HG03571 (cell line): ENCODE data around the gene BBC3.
A peak's percentile ranks its signal among the peaks of the same experiment; 100 is the strongest.

Source experiments
- ATAC-seq: cut with Tn5 transposase; IDR thresholded peaks from one replicate; pipeline ENCODE4 v1.9.1; 2021; ENCODE audit not compliant: unreplicated experiment

The BBC3 gene

GRCh38 chr19:47200530-47200929 is 30.5 kb downstream of the BBC3 start:
- no peak for ATAC-seq

DNA sequence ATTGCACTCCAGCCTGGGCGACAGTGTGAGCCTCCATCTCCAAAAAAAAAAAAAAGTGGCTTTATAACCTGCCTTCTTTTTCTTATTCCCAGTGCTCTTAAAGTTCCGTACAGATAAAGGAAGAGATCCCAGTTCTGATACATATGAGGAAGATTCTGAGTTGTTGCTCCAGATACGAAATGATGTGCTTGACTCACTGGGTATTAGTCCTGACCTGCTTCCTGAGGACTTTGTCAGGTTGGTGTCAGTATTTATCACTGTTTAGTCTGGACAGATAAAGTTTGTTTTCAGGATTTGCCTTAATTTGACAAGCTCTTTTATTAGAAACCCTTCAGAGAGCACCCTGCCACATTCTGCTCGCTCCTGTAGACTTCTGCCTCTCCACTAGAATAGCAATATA is 33.9 kb downstream of the BBC3 start:
- ATAC-seq: no peak

- no peak for ATAC-seq
These were observed 35.6 kb downstream of the BBC3 start for GRCh38 chr19:47195434-47195833.

- no peak for ATAC-seq
These were observed 40.8 kb downstream of the BBC3 start for GRCh38 chr19:47190167-47190727.

- no peak for ATAC-seq
These were observed 42.4 kb downstream of the BBC3 start for GRCh38 chr19:47188507-47189033.

- ATAC-seq: no peak
These were observed 43.2 kb downstream of the BBC3 start for GRCh38 chr19:47187797-47188196.

DNA sequence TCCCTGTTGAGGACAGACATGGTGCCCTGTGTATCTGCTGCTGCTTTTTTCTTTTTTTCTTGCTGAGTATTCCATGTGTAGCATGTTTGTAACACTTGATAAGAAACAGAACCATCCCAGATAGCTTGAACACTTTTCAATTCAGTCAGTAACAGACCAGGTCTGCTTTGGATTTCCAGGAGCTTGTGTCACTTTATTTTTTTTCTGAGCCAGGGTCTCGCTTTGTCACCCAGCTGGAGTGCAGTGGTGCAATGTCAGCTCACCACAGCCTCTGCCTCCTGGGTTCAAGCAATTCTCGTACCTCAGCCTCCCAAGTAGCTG is 43.7 kb downstream of the BBC3 start:
- ATAC-seq: no peak

- peak; percentile 63 for ATAC-seq
These were observed 44.3 kb downstream of the BBC3 start for GRCh38 chr19:47186446-47187334.

GRCh38 chr19:47183601-47184000 is 47.4 kb downstream of the BBC3 start:
- ATAC-seq: no peak

DNA sequence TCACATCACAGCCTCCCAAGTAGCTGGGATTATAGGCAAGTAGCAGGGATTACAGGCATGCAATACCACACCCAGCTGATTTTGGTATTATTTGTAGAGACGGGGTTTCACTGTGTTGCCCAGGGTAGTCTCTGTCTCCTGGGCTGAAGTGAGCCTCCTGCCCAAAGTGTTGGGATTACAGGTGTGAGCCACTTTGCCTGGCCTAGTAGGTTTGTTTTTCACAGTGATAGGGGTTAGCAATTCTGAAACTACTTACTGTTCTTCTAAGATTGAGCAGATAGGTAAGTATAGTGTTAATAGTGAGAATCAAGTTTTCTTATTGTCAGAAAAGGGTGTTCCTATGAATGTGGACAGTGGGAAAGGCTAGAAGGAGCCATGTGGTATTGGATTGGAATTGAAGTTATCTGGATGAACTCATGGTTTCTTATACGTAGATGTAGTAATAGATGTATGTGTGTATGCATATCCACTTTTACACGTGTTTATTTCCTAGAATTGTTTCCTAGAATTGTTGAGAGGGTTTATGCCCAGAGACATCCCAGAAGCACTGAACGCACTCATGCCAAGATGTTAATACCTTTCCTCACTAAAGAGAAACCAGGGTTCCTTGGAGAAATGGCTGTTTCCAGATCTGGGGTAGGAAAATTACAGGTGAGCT is 51.2 kb downstream of the BBC3 start:
- no peak for ATAC-seq

DNA sequence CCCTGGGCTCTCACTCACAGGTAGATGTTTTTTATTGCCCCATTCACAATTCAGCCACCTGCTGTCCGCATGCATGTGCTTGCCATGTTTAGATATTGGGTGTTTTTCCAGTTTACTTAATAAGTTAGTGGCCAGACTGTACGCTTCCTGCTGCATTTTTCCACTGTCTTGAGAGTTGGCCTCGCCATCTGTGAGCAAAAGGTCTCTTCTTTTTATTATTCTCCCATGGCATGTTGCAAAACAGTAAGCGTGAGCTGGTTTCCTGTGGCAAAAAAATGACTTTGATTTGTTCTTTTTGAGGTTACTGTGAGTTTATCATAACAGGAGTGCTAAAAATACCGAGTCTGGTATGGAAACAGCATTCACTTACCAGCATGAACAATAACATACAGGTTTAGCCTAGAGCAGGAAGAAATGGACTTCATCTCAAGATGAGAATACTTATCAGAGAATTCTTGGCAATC is 54.3 kb downstream of the BBC3 start:
- ATAC-seq: no peak

DNA sequence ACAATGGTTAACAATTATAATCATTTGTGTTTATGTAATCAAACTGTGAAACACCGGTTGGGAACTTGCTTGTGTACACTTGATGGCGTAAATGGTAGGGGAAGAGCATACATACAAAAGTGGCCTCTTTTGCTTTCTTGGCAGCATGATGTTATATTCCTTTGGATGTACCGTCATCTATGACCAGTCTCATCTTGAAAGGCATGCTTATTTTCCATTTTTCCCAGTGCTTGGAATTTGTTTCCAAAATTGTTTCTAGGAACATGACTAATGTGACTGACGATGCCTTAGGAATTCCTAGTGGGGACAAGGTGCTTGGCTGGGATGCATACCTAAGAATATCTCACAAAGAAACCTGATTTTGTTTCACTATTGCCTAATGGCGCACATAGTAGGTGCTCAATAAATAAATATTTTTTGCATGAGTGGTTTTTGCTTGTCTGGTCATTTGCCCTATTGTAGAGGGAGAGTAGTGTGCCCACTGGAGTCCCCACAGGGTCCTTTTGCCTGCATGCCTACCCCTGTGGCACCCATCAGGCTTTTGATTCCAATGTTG is 54.9 kb downstream of the BBC3 start:
- no peak for ATAC-seq

- no peak for ATAC-seq
These were observed 58.1 kb downstream of the BBC3 start for GRCh38 chr19:47172666-47173455.
